ENCODE data around the gene GYS1. TPM values are rescaled to one million over a fixed set of nuclear protein-coding genes. Genes with fewer than 3 reads are reported as not detected.

GYS1 gene
- total and polyA plus RNA-seq, 10 of the 15 experiments (the other 5 are each of a cell fraction or from before 2014, with no cell fraction given): 3.7 to 62.0 (median 37.3) TPM

DNA sequence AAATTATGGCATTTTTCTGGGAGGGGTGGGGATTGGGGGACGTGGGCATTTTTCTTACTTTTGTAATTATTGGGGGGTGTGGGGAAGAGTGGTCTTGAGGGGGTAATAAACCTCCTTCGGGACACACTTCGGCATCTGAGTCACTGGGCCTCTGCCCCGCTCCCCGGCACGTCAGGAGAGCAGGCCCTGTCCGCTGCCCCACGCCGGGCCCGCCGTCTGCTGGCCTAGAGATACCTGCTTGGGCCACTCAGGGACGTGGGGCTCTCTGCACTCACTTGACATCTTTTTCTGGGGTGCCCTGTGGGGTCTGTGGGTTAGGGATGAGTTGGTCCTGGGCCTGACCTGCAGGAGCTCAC, 31.5 kb downstream of the GYS1 start (continued):
- no peak for TF ChIP-seq FOS (IDR thresholded peaks at IDR 0.05; ENCODE audit: borderline replicate concordance, extremely low read depth, insufficient read length)

- POLR2A ChIA-PET: interaction anchor here (0.6 to 1.5 kb wide), 7 partner anchors 28 to 324 kb away, joined by 3 to 24 read pairs (median 7); partner anchors contain the start of genes DBP, DHDH, NUCB1 and PPP1R15A
- no peak overlapping the region for H2AFZ ChIP-seq (ENCODE audit: control insufficient read depth, low read depth, low read length)
- TF ChIP-seq, protein P1, sequence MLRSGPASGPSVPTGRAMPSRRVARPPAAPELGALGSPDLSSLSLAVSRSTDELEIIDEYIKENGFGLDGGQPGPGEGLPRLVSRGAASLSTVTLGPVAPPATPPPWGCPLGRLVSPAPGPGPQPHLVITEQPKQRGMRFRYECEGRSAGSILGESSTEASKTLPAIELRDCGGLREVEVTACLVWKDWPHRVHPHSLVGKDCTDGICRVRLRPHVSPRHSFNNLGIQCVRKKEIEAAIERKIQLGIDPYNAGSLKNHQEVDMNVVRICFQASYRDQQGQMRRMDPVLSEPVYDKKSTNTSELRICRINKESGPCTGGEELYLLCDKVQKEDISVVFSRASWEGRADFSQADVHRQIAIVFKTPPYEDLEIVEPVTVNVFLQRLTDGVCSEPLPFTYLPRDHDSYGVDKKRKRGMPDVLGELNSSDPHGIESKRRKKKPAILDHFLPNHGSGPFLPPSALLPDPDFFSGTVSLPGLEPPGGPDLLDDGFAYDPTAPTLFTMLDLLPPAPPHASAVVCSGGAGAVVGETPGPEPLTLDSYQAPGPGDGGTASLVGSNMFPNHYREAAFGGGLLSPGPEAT (IDR thresholded peaks at IDR 0.05; ENCODE audit: low read depth): no peak
- no peak for TF ChIP-seq LARP7 (IDR thresholded peaks at IDR 0.05)
- TF ChIP-seq ZNF207 (IDR thresholded peaks at IDR 0.05; ENCODE audit: borderline replicate concordance): no peak
- TF ChIP-seq FOXK2 (IDR thresholded peaks at IDR 0.05): no peak
- TF ChIP-seq RAD21 (IDR thresholded peaks at IDR 0.05; ENCODE audit: insufficient read depth, low read depth, low read length): no peak
- TF ChIP-seq HCFC1 (IDR thresholded peaks at IDR 0.05; ENCODE audit: low read length): no peak
- TF ChIP-seq TARDBP (IDR thresholded peaks at IDR 0.05; ENCODE audit: borderline replicate concordance): no peak
- peak; percentile 64; the same call in 1 of the 2 replicates for TF ChIP-seq NR2C1 (IDR thresholded peaks at IDR 0.05)
- peak; percentile 66 for TF ChIP-seq NR2F1 (conservative IDR thresholded peaks at IDR 0.05)
- TF ChIP-seq RCOR1 (conservative IDR thresholded peaks at IDR 0.05; ENCODE audit: low read depth, low read length): no peak
- TF ChIP-seq, protein P2, sequence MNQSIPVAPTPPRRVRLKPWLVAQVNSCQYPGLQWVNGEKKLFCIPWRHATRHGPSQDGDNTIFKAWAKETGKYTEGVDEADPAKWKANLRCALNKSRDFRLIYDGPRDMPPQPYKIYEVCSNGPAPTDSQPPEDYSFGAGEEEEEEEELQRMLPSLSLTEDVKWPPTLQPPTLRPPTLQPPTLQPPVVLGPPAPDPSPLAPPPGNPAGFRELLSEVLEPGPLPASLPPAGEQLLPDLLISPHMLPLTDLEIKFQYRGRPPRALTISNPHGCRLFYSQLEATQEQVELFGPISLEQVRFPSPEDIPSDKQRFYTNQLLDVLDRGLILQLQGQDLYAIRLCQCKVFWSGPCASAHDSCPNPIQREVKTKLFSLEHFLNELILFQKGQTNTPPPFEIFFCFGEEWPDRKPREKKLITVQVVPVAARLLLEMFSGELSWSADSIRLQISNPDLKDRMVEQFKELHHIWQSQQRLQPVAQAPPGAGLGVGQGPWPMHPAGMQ (IDR thresholded peaks at IDR 0.05; ENCODE audit: borderline replicate concordance): no peak
- 88% methylated on average over 16 of the region's 19 CpGs for WGBS (ENCODE audit: insufficient coverage, insufficient replicate concordance, low lambda C conversion rate, missing lambda C conversion rate)
- SMC1A ChIA-PET (ENCODE audit: uncharacterized antibody, unreplicated experiment): interaction anchor here (1.2 to 1.4 kb wide), 2 partner anchors 9 to 60 kb away, joined by 4 to 5 read pairs; no protein-coding TSS in a partner anchor
- peaks cover 24% of the 10 kb centered on the region for H3K4me1 ChIP-seq (ENCODE audit: control insufficient read depth, insufficient read depth, low read length)
- no peaks in the 10 kb centered on the region for H4K20me1 ChIP-seq (ENCODE audit: control insufficient read depth, insufficient read depth)
- DNase-seq (ENCODE audit: low read depth, low spot score) (no peak), ATAC-seq (no peak), FAIRE-seq (no peak)
- RAD21 ChIA-PET (ENCODE audit: unreplicated experiment): interaction anchor here (1.1 to 1.5 kb wide), 3 partner anchors 65 to 167 kb away, joined by 4 to 6 read pairs (median 5); partner anchors contain the start of gene PPP1R15A
- H3K4me2 ChIP-seq (ENCODE audit: control insufficient read depth, insufficient read depth): 0 out of 2 replicates have a peak overlapping the region, but pooled peaks have one; percentile 90
- peaks cover 0 to 2% of the 10 kb centered on the region in 2 experiments; a peak in 1 of 4 replicates for H3K36me3 ChIP-seq (ENCODE audit: control insufficient read depth in 2 of 2, insufficient read depth in 2 of 2, low read length in 1 of 2)
- no peak overlapping the region for H3K4me3 ChIP-seq
- H3K27me3 ChIP-seq (replicated peaks in 1 of 2; ENCODE audit: control insufficient read depth in 2 of 2, insufficient read depth in 2 of 2, low read length in 1 of 2): no peaks in the 10 kb centered on the region
- in situ Hi-C loops (cut with MboI): no loop called here
- no TSS peak for BruUV-seq (replicated peaks)
- no peak overlapping the region for H3K9ac ChIP-seq (ENCODE audit: control insufficient read depth, insufficient read depth, low read length)
- peaks cover 30% of the 10 kb centered on the region for H3K79me2 ChIP-seq (ENCODE audit: control insufficient read depth, insufficient read depth, low read length)
- CTCF ChIA-PET: interaction anchor here (0.6 to 1.5 kb wide), 4 partner anchors 10 to 173 kb away, joined by 3 to 8 read pairs (median 4); no protein-coding TSS in a partner anchor
- no peaks in the 10 kb centered on the region for H3K9me3 ChIP-seq (replicated peaks; ENCODE audit: control insufficient read depth, insufficient read depth, low read length)
- no peak overlapping the region for H3K27ac ChIP-seq (ENCODE audit: control insufficient read depth, insufficient read depth)
- intact Hi-C loops (cut with micrococcal nuclease; ENCODE audit: unreplicated experiment): loop anchor here (10.0 kb wide), 1 partner anchor 326 kb away; the partner anchor contains the start of gene DBP
Observed at GRCh38 chr19:48961051-48961649, 32.0 kb downstream of the GYS1 start.

Measured in GM12878 (cell line).